Stomach (tissue), 9 donors: ENCODE results near the gene IRAK4. TPM values are rescaled to one million over a fixed set of nuclear protein-coding genes. Genes with fewer than 3 reads are reported as not detected.

ENCODE experiments used
- DNase-seq, 2 donors: peaks; one replicate each; pipeline versions ENCODE4 v3.0.0 to v3.0.0-alpha.2; 2013 to 2019
- H3K27ac ChIP-seq, 5 donors: fragments of 200-600 bp in 4 of 5; sonication (generic) in 4 of 5; one replicate each; pipeline ENCODE4 v1.5.1; 2013 to 2019; ENCODE audit warnings: mild to moderate bottlenecking in 1 of 5, moderate library complexity in 1 of 5
- H3K27me3 ChIP-seq, 3 donors: fragments of 200-600 bp; sonication (generic); one replicate each; pipeline ENCODE4 v1.5.1; 2017 to 2019; ENCODE audit warnings: mixed run types in 1 of 3
- H3K36me3 ChIP-seq, 4 donors: fragments of 200-600 bp; sonication (generic); 1 replicate in 3 of 4; 2 replicates in 1 of 4; pipeline ENCODE4 v1.5.1; 2016 to 2019
- H3K4me1 ChIP-seq, 4 donors: fragments of 200-600 bp; sonication (generic); one replicate each; pipeline ENCODE4 v1.5.1; 2016 to 2019
- H3K4me3 ChIP-seq, 4 donors: fragments of 200-600 bp; sonication (generic) in 3 of 4; one replicate each; pipeline ENCODE4 v1.5.1; 2016 to 2019; ENCODE audit warnings: mild to moderate bottlenecking in 1 of 4
- H3K9me3 ChIP-seq, 4 donors: fragments of 200-600 bp; sonication (generic); one replicate each; pipeline ENCODE4 v1.5.1; 2016 to 2019
- CTCF ChIP-seq, 7 experiments: fragments of 450-650 bp in 4 of 7; fragments of 200-600 bp in 3 of 7; sonication (generic) in 3 of 7; IDR thresholded peaks; one replicate each; pipeline ENCODE4 v1.5.1; 2016 to 2019; ENCODE audit warnings: antibody characterized with exemption in 7 of 7, control low read depth in 2 of 7, mild to moderate bottlenecking in 1 of 7
- EP300 ChIP-seq: sonication (generic); formaldehyde crosslinking; IDR thresholded peaks from one replicate; pipeline ENCODE4 v1.6.1; 2017; ENCODE audit warnings: antibody characterized with exemption
- POLR2A ChIP-seq, 4 donors: fragments of 450-650 bp; IDR thresholded peaks; one replicate each; pipeline ENCODE4 v1.6.1; 2016; ENCODE audit warnings: antibody characterized with exemption in 4 of 4, control low read depth in 2 of 4, mild to moderate bottlenecking in 1 of 4, moderate library complexity in 1 of 4
- POLR2AphosphoS5 ChIP-seq, 3 donors: sonication (generic); formaldehyde crosslinking; IDR thresholded peaks; one replicate each; pipeline ENCODE4 v1.6.1; 2016; ENCODE audit warnings: antibody characterized with exemption in 3 of 3
- WGBS, 5 donors: extraction: QIAGEN DNeasy Blood & Tissue Kit in 3 of 5; methylation state at CpG; one replicate each; pipeline versions ENCODE4 v1.1.5 to v1.1.7; 2013 to 2018; 5-methylcytosine and 5-hydroxymethylcytosine counted together
- intact Hi-C: fragments of 100-400 bp; cut with DNase I; formaldehyde crosslinking; loops from one replicate; pipeline ENCODE4 v1.15.1; 2023; ENCODE audit warnings: low total_unique reads
- polyA plus RNA-seq, 3 donors: library from polyadenylated mRNA; stranded (reverse); fragments of 200-250 nt; gene quantifications; one replicate each; pipeline ENCODE4 v1.2.3, GENCODE V29; 2013
- total RNA-seq, 5 donors: library from RNA; depleted of rRNA; stranded (reverse); fragments of >200 nt; gene quantifications; one replicate each; pipeline versions ENCODE4 v1.1.0 to v1.2.3, GENCODE V29; 2014 to 2016
- donor health status: healthy with polysubstance abuse.
- donor health status: Bipolar disorder and iron deficiency.
- donor health status: healthy.

The IRAK4 gene
- total and polyA plus RNA-seq, 8 donors, result 8.0 to 155 (median 14.7) TPM

- no peaks in the 10 kb centered on the region for H3K27me3 ChIP-seq
- no peaks in the 10 kb centered on the region for H3K36me3 ChIP-seq
- no peak overlapping the region for H3K4me3 ChIP-seq
- no peak for DNase-seq
- TF ChIP-seq CTCF (IDR thresholded peaks at IDR 0.05) (no peak), EP300 (no peak), POLR2A (IDR thresholded peaks at IDR 0.05) (no peak)
- H3K27ac ChIP-seq, result no peak overlapping the region
- WGBS, 5 donors, result 74 to 89% (median 79%) methylated on average over 1 of the region's 1 CpG
- intact Hi-C loops, result no loop called here
- H3K4me1 ChIP-seq, result no peaks in the 10 kb centered on the region
- H3K9me3 ChIP-seq, result no peaks in the 10 kb centered on the region
Measured at GRCh38 chr12:43827093-43827492, 68.3 kb downstream of the IRAK4 start.

- TF ChIP-seq CTCF (IDR thresholded peaks at IDR 0.05) (no peak), EP300 (no peak), POLR2AphosphoS5 (IDR thresholded peaks at IDR 0.05) (no peak), POLR2A (IDR thresholded peaks at IDR 0.05) (no peak)
- Histone ChIP-seq H3K4me3 (no peak overlapping the region), H3K27ac (no peak overlapping the region), H3K9me3 (no peaks in the 10 kb centered on the region), H3K4me1 (peaks cover 4 to 24% (median 14%) of the 10 kb centered on the region in 4 donors), H3K27me3 (no peaks in the 10 kb centered on the region), H3K36me3 (no peaks in the 10 kb centered on the region)
- intact Hi-C loops, result no loop called here
- DNase-seq, result no peak
- WGBS, 5 donors, result 65 to 82% (median 73%) methylated on average over 4 of the region's 4 CpGs
Measured at GRCh38 chr12:43832463-43833168, 73.9 kb downstream of the IRAK4 start.

GRCh38 chr12:43835264-43835655 is 76.5 kb downstream of the IRAK4 start:
- no peak for DNase-seq
- Histone ChIP-seq H3K36me3 (no peaks in the 10 kb centered on the region), H3K27ac (peak overlapping the region; percentile 95 to 97 (median 97)), H3K4me3 (peak overlapping the region; percentile 56 to 81 (median 72)), H3K9me3 (no peaks in the 10 kb centered on the region), H3K4me1 (peaks cover 4 to 28% (median 16%) of the 10 kb centered on the region in 4 donors), H3K27me3 (no peaks in the 10 kb centered on the region)
- 41 to 45% (median 43%) methylated on average over 6 of the region's 6 CpGs for WGBS, 5 donors
- intact Hi-C loops, result no loop called here
- no peak for TF ChIP-seq POLR2AphosphoS5 (IDR thresholded peaks at IDR 0.05)
- no peak for TF ChIP-seq POLR2A (IDR thresholded peaks at IDR 0.05)
- TF ChIP-seq EP300, result no peak
- TF ChIP-seq CTCF (IDR thresholded peaks at IDR 0.05), result no peak

GRCh38 chr12:43835656-43836474 is 77.1 kb downstream of the IRAK4 start, which contains the start of gene TMEM117:
Gene TMEM117, plus strand, starts transcription at chr12:43836081.
- no peaks in the 10 kb centered on the region for H3K9me3 ChIP-seq
- 0 to 2% (median 0%) methylated on average over 33 to 103 of the region's 103 CpGs for WGBS, 5 donors
- peaks cover 4 to 28% (median 16%) of the 10 kb centered on the region in 4 donors for H3K4me1 ChIP-seq
- H3K4me3 ChIP-seq, result peak within 1 kb of the TSS; percentile 56 to 81 (median 72)
- DNase-seq, result peak; percentile 70 to 85
- TF ChIP-seq POLR2A (IDR thresholded peaks at IDR 0.05) (no peak), CTCF (IDR thresholded peaks at IDR 0.05) (no peak), POLR2AphosphoS5 (IDR thresholded peaks at IDR 0.05) (no peak), EP300 (no peak)
- peak within 1 kb of the TSS; percentile 95 to 97 (median 97) for H3K27ac ChIP-seq
- intact Hi-C loops, result no loop called here
- no peaks in the 10 kb centered on the region for H3K27me3 ChIP-seq
- no peaks in the 10 kb centered on the region for H3K36me3 ChIP-seq
